ENCODE measurements around the gene EPHA8. TPM values are rescaled to one million over a fixed set of nuclear protein-coding genes. Genes with fewer than 3 reads are reported as not detected.

EPHA8 gene
- total RNA-seq, 1 donor from 2014 or later = not detected

DNA sequence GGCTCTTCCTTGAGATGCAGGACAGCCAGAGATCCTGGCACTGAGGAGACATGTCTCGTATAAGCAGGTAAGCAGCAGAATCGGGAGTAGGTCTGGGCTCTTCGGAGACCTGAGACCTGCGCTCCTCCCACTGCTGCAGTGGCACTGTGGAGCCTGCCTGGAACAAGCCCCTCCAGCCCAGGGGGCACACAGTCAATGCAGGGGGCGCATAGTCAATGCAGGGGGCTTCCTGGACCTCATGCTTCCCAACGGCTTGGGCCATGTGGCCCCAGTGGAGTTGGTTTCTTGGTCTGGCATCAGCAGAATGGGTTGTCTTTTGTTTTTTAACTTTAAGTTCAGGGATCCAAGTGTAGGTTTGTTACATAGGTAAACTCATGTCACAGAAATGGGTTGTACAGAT is 27.9 kb upstream of the EPHA8 start:
- DNase-seq (ENCODE audit: extremely low read depth, low read depth, low spot score) = no peak

DNA sequence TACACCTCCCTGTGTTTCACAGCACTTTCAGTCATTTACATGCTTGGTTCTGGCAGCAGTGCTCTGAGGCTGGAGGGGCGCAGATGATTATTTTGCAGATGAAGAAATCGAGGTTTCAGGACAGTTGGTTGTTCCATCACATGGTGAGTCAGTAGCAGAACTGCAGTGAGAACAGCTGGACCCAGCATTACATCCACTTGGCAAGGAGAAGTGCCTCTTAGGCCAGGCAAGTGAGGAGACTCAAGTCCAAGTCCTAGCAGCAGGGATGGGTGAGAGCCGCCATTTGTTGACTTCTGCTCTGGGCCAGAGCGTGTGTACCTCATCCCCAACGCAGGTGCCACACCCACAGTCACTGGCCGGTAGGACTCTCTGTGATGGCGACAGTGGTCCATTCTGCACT is 26.8 kb upstream of the EPHA8 start:
- no peak for DNase-seq (ENCODE audit: extremely low read depth, low read depth, low spot score)

DNA sequence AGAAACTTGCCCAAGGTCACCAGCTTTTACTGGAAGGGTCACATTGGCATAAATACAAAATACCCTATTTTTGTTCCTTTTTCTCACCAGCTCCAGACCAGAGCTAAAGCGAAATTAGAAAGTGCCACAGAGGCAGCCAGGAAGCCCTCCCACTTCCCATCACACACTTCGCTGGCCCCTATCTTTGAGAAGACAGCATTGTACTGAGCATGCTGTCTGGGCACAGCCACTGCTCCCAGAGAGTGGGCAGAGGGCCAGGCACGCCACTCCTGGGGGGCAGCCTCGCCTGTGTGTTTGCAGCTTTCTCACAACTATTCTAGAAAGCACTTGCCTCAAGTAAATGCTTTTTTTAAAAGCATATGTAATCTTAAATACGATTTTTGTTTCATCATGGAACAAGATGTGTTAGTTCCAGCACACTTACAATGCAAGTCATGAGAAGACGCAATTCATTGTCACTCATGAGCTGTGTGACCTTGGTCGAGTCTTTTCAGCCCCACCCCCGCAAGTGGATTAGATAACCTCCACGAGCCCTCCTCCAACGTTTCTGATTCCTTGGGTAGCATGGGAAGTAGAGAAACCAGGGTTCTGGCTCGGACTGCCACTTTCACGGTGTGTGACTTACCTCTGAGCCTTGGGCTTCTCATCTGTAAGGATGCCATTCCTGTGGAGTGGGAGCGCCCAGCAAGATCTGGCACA is 25.7 kb upstream of the EPHA8 start:
- DNase-seq (ENCODE audit: extremely low read depth, low read depth, low spot score) = no peak

DNA sequence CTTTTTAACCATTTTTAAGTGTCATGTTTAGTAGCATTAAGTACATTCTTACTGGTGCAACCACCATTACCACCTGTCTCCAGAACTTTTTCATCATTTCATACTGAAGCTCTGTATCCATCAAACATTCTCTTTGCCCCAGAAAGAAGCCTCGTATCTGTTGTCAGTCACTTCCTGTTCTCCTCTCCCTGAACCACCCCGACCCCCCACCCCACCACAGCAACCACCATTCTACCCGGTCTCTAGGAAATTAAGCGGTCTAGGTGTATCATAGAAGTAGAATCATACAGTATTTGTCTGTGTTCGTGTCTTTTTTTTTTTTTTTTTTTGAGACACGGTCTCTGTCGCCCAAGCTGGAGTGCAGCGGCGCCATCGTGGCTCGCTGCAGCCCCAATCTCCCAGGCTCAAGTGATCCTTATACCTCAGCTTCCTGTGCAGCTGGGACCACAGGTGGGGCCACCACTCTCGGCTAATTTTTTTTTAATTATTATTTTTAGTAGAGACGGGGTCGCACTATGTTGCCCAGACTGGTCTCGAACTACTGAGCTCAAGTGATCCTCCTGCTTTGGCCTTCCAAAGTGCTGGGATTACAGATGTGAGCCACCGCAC is 23.7 kb upstream of the EPHA8 start:
- DNase-seq (ENCODE audit: extremely low read depth, low read depth, low spot score) = no peak

DNA sequence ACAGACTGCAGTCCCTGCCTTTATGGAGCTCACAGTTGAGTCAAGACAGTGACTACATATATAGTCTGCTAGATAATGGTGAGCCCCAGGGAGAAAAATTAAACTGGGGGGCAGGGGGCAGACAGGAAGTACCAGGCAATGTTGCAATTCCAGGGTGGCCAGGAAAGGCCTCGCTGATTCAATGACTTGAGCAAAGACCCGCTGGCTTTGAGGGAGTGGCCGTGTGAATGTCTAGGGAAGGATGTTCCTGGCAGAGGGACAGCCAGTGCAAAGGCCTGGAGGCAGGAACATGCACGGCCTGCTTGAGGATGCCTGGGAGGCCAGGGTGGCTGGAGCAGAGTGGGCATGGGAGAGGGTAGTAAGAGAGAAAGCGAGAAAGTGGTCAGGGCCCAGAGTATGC is 23.0 kb upstream of the EPHA8 start:
- DNase-seq (ENCODE audit: extremely low read depth, low read depth, low spot score) = no peak

DNA sequence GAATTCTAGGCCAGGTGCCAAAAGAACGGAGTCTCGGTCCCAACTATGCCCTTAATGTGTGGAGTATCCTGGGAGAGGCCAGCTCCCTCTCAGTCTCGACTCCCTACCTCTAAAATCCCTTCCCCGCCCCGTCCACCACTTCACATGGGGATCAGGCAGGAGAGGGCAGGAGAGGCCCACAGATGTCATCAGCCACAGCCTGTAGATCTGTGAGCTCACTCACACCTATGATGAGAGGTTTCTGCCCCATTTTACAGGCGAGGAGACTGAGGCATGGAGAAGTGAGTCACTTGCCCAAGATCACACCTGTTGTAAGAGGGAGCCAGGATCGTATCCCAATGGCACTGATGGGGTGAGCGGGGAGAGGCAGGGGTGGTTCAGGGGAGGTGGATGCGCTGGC is 20.4 kb upstream of the EPHA8 start:
- no peak for DNase-seq (ENCODE audit: extremely low read depth, low read depth, low spot score)

DNA sequence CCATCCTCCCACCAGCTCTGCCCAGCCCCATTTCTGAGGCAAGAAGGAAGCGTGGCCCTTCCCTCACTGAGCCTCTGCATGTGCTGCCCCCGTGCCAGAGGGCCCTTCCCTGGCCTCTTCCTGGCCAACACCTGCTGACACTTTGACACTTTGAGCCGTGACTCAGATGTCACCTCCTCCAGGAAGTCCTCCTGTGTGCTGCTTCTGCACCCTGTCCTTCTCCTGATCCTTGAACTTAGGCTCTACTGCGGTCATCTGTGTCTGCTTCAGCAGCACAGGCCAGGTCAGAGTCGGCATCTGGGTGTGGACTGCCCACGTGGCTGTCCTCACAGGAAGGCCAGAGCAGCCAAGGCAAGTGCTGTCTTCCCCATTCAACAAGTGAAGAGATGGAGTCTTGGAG is 19.6 kb upstream of the EPHA8 start:
- DNase-seq (ENCODE audit: extremely low read depth, low read depth, low spot score) = no peak

DNA sequence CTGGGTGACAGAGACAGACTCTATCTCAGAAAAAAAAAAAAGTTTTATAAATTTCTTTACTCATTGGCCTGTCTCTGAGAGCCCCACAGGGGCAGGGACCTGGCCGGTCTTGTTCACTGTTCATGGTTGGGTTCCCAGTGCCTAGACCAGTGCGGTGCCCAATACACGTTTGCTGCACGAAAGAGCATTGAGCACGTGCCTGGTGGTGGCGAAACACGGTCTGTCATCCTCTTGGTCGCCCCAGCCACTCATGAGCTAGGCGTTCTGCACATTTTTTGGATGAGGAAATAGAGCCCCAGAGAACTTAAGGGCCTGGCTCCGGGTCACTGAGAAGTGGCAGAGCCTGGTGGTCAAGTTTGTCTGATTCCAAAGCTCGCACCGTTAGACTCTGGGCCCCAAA is 18.7 kb upstream of the EPHA8 start:
- DNase-seq (ENCODE audit: extremely low read depth, low read depth, low spot score) = no peak

DNA sequence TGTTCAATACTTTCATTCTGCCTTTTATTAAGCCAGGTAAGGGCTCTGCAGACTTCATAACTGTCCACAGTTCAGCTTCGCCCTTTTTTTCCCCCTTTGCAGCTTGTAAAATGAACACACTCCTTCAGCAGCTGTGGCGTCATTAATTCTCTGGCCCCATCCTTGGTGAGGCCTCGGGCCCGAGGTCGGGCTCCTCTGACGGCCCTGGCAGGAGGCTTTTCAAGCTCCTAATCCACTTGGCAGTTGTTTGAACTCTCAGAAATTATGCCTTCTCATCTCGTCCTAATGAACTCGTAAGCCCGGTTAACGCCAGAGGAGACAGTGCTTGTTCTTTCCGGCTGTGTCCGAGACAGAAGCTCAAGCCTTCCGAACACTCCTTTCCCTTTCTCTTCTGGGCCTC is 18.1 kb upstream of the EPHA8 start:
- DNase-seq (ENCODE audit: extremely low read depth, low read depth, low spot score) = no peak

DNA sequence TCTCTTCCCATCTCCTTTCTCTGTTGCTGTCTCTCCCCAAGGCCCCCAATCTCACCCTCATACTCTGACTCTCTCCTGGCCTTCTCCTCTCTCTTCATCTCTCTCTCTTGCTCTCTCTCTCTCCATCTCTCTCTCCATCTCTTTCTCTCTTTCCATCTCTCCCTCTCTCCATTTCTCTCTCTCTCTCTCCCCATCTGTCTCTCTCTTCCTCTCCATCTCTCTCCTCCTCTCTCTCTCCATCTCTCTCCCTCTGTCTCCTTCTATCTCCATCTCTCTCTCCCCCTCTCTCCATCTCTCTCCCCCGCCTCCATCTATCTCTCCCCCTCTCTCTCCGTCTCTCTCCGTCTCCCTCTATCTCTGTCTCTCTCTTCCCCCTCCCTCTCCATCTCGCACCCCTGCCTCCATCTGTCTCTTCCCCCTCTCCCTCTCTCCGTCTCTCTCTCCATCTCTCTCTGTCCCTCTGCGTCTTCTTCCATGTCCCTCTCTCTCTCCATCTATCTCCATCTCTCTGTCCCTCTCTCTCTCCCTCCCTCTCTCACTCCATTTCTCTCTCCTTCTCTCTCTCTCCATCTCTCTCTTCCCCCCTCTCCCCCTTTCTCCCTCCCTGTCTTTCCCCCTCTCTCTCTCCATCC is 16.0 kb upstream of the EPHA8 start:
- DNase-seq (ENCODE audit: extremely low read depth, low read depth, low spot score) = no peak

DNA sequence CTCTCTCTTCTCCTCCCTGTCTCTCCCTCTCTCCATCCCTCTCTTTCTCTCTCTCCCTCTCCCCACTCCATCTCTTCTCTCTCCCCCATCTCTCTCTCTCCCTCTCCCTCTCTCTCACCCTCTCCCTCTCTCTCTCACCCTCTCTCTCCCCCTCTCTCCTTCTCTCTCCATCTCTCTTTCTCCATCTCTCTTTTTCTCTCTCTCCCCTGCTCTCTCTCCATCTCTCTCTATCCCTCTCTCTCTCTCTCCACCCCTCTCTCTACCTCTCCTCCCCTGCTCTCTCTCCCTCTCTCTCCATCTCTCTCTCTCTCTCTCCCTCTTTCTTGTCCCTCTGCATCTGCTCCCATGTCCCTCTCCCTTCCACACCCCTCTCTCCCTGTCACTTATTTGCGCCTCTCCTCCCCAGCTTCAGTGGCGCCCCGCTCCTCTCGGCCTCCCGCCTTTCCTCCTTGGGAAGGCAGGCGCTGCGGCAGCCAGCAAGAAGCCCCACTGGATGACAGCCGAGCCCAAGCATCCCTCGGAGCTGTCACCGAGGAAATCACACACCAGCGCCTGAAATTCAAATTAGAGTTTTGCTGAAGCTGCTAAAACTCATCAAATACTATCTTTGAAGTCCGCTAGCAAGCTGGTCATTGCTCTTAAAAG is 15.3 kb upstream of the EPHA8 start:
- DNase-seq (ENCODE audit: extremely low read depth, low read depth, low spot score) = no peak

DNA sequence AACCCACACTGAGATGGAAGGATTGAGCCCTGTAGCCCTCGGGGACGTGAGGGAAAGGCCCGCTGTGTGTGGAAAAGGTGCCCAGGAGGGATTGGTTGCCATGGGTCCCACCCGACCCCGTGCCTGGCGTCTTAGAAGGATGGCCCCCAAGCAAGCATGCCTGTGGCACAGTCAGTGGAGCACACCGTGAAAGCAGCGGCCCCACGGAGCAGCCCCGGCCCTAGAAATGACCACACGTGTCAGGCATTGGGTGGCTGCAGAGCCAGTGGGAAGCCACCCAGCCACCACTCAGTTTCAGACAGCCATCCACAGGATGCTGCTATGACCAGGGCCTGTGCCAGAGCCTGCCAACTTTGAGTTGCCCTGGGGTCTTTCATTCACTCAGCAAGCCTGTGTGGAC is 13.3 kb upstream of the EPHA8 start:
- DNase-seq (ENCODE audit: extremely low read depth, low read depth, low spot score) = no peak

DNA sequence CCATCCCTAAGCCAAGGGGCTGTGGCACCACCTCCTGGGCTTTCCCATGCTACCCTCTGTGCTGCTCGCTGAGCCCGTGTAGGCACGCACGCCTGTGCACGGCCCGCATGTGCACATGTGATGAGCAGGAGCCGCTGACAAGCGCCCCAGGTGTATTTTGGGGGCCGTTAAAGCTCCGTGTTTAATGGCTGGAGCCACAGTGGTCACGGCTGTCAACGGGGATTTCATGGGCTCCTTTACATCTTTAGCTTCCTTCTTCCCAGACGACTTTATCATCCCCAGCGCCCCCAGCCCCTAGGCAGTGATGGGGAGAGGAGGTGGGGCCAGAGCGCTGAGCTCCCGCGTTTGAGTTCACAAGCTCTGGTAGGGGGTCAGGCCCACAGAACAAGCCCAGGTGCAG is 11.7 kb upstream of the EPHA8 start:
- DNase-seq (ENCODE audit: extremely low read depth, low read depth, low spot score) = no peak

DNA sequence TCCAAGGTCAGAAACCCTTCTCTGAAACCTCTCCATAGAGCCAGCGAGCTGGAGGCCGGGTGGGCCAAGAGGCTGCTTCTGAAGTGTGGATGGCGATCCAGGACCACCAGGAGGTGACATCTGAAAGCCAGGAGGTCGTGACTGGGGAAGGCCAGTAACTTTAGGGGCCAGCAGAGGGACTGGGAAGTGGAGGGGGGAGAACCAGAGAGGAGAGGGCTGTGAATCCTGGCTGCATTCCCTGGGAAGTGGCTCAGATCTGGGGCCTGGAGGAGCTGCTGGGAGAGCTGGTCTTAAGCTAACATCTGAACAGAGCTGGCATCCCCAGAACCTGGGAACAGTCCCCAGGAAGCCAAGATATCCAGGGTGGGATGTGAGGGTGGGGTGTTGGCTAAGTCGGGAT is 11.3 kb upstream of the EPHA8 start:
- no peak for DNase-seq (ENCODE audit: extremely low read depth, low read depth, low spot score)

DNA sequence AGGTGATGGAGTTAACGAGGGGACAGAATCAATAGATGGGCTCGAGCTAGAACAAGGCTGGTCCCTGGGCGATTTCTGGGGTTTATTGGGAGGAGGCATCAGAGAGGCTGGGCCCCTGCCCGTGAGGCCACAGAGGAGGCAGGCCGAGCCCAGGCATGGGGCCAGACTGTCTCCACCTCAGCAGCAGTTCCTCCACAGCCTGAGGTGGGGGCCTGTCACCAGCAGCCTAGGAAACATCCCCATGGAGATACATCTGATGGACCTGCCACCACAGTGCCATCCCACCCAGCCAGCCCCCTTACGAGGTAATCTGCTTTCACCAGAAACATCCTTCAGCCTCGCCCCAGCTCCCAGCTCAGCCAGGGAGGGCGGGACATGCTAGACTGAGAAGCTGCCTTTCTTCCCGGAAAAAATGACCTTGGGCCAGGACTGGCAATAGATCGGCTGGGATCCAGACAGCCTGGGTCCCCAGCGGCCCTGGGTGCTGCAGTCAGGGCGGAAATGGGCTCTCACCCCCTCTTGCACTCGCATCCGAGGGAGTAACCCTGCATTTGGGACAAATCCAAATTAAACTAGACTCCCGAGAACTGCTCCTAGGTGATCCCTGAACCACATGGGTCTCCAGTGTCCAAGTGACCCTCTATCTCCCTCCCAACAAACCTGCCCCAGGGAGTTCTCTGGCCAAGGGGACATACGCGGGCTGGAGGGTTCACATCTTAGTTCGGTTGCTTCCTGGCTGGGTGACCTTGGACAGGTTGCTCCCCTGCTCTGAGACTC is 10.0 kb upstream of the EPHA8 start:
- no peak for DNase-seq (ENCODE audit: extremely low read depth, low read depth, low spot score)

DNA sequence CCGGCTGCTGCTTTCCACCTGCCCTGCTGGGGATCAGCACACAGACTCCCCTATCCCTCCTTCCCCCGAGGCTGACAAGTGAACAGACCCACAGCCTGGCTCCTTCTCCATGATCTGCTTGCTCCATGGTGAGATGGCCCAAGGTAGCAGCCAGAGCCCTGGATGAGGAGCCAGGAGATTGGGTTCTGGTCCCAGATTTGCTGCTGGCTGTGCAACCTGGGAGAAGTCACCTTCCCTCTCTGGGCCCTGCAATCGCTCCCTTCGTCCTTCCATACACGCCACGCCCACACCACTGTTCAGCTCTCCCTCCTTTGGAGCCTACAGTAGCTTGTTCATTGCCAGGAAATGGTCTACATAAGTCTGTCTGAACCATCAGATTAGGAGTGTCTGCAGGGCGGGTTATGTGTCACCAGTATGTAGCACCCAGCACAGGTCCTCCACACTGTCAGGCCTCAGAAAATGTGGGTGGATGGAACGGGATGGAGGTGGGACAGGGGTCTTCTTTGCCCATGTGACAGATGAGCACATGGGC is 9.2 kb upstream of the EPHA8 start:
- DNase-seq (ENCODE audit: extremely low read depth, low read depth, low spot score) = no peak

DNA sequence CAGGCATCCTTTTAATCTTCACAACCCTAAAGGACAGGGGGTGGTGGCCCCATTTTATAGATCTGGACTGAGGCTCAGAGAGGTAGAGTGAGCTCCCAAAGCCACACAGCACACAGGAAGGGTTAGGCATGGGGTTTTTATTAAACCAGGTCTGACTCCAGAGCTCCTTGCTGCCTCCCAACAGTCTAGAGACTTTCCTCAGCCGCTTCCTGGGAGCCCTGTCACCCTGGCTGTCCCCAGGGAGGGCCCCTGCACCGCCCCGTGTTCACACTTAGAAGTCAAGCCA is 8.0 kb upstream of the EPHA8 start:
- no peak for DNase-seq (ENCODE audit: extremely low read depth, low read depth, low spot score)

DNA sequence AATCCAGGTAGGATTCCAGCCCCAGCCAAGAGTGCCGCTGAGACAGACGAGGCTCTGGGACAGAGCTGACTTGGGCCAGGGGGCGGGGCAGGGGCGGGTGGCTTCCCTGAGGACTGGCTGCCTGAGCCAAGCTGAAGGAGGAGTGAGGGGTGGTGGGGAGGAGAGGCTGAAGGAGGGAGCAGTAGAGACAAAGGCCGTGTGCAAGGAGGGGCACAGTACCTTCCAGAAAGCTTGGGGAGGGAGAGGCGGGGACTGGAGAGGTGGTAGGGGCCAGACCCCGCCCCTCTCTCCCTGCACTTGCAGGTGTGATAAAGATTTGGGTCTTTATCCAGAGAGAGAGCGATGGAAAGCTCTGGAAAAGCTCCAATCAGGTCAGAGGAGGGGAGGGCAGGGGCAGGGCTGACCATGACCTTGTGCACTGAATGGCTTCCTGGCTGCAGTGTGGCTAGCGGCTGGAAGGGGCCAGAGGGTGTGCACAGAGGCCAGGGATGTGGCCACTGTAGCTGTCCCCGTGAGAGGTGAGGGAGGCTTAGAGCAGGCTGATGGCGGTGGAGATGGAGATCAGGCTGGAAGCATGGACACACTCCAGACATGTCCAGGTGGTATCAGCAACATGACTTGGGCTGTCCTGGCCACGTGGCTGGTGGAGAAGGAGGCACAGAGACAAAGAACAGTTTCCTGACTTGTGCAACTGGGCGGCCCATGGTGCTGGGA is 6.7 kb upstream of the EPHA8 start:
- no peak for DNase-seq (ENCODE audit: extremely low read depth, low read depth, low spot score)

DNA sequence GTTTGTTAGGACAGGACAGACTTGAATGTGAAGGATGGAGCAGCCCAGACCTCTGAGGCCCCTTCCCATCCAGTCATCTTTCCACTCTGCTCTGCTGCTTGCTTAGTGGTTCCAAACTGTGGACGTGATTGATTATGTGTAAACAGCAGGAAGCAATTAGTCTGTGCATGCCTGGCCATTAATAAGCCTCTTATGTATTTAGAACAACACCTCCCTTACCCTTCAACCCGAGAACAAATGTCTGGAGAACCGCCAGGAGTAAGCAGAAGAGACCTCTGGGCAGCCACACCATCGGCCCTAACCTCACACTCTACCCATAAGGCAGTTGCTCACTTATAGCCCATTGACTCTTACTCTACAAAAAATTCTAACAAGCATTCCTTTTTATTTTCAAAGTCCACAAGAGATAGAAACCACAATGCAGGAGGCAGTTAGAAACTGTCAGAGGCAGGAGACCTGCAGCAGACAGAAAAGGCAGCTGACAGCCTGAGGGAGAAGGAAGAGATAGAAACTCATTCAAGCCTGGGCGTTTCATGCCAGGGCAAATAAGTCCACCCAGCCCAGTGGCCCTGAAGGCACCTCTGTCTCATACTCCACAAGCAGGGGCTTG is 5.8 kb upstream of the EPHA8 start:
- no peak for DNase-seq (ENCODE audit: extremely low read depth, low read depth, low spot score)

All from glomerular endothelial cell (primary cell).